ENCODE results near the gene HCN4.

The HCN4 gene

DNA sequence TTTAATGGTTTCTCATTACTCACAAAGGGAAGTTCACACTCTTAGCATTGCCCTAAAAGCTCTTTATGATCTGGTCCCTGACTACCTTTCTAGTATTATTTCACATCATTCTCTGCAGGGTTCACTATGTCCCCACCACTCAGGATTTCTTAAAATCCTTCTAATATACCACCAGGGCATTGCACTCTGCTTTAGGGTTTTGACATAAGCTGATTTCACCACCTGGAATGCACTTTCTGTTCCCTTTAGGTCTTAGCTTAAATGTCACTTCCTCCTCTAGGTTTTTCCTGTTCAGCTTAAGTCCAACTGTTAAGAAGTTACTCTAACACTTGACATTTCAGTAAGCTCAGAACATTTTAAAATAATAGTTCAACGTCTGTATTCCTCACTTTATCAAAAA lies 81.7 kb downstream of the HCN4 start:
- DNase-seq, result no peak

DNA sequence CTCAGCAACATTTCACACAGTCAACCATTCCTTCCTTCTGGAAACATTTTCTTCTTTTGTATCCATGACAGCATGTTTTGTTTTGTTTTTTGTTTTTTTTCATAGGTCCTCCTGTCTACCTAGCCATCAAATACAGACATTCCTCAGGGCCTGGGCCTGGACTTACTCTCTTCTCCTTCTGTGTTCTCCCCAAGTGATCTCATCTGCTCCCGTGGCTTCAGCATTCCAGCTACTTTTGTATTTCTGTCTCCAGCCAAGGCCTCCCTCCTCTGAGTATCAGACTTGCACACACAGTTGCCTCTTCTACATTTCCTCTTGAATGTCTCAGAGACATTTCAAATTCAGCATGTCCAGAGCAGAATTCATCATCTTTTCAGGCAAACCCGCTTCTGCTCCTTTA lies 82.4 kb downstream of the HCN4 start:
- no peak for DNase-seq

DNA sequence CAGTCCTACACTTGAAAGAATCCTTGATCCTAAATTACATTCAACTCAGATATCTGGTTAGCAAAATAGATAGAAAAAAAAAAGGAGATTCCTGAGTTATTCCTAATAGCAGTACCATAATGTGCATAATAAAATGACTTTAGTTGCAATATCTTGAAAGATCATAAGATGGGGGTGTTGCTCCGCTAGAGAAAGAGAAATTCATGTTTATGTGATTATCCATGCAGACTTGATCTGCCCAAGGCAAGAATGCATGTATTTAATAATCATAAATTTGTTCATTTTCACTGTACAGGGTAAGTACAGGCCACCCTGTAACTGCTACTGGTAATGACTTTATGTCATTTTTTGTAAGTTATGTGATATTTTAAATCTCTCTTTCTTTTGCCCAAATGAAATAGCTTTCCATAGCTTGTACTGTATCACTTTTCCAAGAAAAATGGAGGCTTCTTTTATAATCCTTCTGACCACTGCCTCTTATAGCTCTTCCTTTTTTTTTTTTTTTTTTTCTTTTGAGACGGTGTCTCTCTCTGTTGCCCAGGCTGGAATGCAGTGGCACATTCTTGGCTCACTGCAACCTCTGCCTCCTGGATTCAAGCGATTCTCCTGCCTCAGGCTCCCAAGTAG lies 84.6 kb downstream of the HCN4 start:
- no peak for DNase-seq

DNA sequence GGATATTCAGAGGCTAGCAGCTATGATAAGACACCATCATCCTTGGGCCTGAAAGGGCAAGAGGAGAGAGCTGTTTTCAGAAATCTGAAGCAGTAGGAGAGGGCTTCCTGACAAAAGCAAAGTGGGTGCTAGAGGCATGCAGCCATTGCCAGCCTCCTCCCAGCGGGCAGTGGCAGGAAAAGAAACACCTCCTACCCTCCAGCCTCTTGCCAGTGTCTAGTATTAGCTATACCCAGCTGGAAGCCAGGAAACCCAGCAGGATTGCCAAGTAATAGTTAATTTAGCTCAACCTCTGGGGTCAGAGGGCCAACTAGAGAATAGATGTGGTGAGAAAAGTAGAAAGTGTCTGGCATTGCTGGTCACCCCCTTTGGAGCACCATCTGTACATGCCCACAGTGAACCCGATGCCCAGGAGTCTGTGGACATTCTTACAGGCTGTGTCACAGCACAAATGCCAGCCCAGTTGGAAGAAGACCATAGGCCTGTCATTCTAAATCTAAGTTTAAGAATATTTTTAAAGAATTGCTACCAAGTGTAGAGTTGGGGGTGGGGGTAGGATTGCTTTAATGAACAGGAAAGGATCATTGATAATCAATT lies 85.3 kb downstream of the HCN4 start:
- no peak for DNase-seq

DNA sequence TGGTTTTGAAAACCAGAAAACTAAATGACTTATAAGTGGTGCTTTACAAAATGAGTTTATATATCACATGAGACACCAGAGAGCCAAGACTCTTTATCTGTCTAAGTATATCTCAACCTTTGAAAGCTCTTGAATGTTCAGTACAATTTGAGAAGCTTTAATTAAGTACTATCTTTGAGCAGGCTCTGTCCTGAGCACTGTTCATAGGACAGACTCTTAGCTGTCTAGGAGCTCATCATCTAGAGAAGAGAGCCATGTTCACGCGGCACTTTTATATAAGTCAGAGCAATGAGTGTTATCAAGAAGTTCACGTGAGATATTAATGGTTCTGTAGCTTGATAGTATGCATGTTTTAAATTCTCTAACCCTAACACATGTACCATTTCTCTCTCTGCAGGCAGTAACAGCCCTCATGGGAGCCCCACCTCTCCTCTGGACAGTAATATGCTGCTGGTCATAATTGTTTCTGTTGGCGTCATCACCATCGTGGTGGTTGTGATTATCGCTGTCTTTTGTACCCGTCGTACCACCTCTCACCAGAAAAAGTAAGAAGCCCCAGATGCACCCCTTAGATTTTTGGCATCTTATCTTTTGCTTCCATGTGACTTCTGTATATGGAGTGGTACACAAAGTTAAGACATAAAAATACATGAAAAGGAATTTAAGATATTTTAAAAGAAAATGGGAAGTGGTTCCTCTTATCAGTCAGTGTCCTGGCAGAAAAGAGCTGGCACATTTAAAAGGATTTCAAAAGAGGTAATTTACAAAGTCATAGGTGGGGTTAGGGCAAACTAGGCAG lies 86.0 kb downstream of the HCN4 start:
- DNase-seq, result no peak

DNA sequence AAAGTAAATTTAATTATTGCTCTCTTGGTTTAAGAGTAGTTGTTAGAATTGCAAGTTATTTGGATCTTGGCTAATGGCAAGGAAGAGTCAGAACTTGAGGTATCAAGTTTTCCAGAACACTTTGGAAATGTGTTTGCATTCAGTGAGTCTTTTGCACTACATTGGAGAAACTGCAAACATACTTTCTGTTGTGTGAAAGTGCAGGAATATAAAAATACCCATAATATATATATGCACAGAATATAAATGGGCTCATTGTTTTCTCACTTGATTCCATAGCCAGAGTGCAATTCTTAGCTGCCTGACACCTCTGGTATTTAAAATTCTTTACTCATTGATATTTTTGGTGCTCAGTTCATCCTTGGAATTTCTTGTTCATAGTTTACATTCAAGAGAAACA lies 92.9 kb downstream of the HCN4 start:
- DNase-seq, result no peak

DNA sequence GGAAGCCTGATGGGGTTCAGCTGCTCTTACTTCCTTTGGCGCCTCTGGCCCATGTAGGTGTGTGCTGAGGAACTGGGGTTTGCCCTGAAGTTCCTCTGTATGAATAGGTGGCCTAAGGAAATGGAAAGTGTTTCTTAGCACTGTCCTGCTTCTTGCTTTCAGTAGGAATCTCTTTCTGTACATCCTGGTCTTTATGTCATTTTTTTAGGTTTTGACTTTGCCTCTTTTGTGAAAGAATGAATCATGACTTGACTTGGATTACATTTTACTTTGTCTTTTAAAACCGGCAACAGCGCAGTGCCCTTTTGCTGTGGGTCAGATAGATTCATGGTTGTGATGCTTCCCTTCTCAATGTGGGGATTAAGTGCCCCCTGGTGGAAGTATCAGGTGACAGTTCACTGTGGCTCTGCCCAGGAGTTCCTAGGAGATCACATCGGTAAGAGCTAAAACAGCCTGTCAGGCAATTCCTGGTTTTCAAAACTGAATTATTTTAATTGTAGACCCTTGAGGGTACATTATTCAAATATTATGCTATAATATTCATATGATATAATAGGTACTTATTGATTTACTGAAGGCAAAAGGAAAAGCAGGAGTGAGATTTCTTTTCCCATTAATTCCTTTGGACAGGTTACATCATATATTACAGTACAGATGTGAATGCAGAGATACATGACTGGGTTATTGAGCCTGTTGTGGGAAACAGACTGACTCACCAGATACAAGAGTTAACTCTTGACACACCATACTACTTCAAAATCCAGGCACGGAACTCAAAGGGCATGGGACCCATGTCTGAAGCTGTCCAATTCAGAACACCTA lies 95.4 kb downstream of the HCN4 start:
- DNase-seq, result peak; percentile 66

DNA sequence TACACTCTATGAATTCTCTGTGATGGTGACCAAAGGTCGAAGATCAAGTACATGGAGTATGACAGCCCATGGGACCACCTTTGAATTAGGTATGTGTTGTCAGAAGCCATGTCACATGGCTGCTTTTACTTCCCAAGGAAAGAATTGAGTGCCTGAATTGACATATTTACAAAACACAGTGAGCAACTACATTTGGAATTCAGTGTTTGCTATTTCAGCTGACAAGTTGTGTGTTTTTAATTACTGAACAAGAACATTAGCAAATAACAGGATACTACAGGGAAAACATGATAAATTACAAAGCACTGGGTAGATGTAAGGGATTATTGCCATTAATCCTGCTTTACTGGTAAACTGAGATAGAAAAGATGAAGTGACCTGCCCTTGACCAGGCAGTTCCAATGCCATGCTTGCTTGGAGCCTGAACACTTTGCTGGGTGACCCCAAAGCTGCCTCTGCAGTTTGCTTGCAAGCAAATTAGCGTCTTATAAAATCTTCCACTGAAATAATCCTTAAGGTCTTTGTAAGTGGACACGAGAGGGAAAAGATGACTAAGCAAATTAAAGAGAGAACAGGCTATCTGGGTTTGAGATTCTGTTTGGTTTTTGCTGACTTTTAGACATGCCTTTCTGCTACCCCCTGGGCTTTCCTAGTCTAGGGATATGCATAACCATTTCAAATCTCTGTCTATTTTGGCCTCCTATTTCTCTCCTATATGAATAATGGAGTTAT lies 98.2 kb downstream of the HCN4 start:
- DNase-seq, result no peak
